Dendritic cell treated with granulocyte-macrophage colony-stimulating factor and Interleukin-4, amounts not matched to agents 40 ng/mL and 50 ng/mL, for 4 days (primary cell): Measurements from ENCODE around the gene ARPC5L.

Source experiments
- H3K27ac Mint-ChIP-seq: one replicate; pipeline ENCODE4 v1.8.0; 2022; ENCODE audit warnings: mild to moderate bottlenecking, mixed read lengths
- H3K27me3 Mint-ChIP-seq: one replicate; pipeline ENCODE4 v1.8.0; 2022; ENCODE audit warnings: mild to moderate bottlenecking, mixed read lengths
- H3K36me3 Mint-ChIP-seq: one replicate; pipeline ENCODE4 v1.8.0; 2022; ENCODE audit warnings: low read depth, mixed read lengths
- H3K4me1 Mint-ChIP-seq: one replicate; pipeline ENCODE4 v1.8.0; 2022; ENCODE audit warnings: low read depth, mixed read lengths
- H3K4me3 Mint-ChIP-seq: one replicate; pipeline ENCODE4 v1.8.0; 2022; ENCODE audit warnings: mild to moderate bottlenecking, moderate library complexity, mixed read lengths
- H3K9me3 Mint-ChIP-seq: one replicate; pipeline ENCODE4 v1.8.0; 2022; ENCODE audit warnings: mixed read lengths
- intact Hi-C: fragments of 100-400 bp; cut with micrococcal nuclease; formaldehyde crosslinking; loops from one replicate; pipeline ENCODE4 v1.15.0; 2022

ARPC5L gene

DNA sequence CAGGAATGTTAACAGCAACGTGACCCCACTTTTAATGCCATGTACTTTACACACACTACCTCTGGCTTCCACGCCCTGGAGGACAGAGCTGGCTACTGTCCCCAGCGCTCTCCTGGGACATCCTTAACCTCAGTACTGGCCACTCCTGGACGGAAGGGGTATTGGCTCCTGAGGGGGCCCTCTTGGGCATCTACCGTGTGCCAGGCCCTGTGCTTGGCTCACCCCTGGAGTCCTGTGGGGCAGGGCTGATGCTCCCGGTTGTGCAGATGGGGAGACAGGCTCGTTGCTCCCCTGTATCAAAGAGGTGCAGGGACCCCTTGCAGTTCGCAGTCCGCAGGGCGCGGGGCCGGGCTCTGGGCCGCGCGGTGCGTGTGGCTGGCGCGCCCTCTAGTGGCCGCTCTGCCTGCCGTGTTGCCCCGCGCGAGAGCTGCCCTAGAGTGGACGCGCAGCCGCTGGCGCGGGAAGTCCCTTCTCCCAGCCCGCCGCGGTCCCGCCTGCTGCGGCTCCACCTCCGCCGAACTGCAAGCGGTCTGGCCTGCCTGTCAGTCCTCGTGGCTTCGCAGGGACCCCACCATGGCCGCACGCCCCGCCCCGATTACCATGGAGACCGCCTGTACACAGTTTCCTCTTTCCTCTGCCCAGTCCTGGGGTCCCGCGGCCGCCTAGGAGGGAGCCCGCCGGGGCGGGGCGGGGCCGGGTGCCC, 8.9 kb upstream of the ARPC5L start, which contains the start of gene WDR38:
WDR38 (plus strand) TSS at position 632 of the 703 bp plus-strand sequence. CDS start 72 bp downstream, outside the sequence.
- Mint-ChIP-seq H3K27me3 (peaks cover 30% of the 10 kb centered on the region), H3K36me3 (peaks cover 19% of the 10 kb centered on the region), H3K9me3 (no peaks in the 10 kb centered on the region), H3K4me3 (peak within 1 kb of the TSS; percentile 78), H3K27ac (peak within 1 kb of the TSS; percentile 57), H3K4me1 (peaks cover 6% of the 10 kb centered on the region)
- intact Hi-C loops: loop anchor here (1.0 to 10.0 kb wide), 3 partner anchors 81 to 519 kb away; no protein-coding TSS in a partner anchor

DNA sequence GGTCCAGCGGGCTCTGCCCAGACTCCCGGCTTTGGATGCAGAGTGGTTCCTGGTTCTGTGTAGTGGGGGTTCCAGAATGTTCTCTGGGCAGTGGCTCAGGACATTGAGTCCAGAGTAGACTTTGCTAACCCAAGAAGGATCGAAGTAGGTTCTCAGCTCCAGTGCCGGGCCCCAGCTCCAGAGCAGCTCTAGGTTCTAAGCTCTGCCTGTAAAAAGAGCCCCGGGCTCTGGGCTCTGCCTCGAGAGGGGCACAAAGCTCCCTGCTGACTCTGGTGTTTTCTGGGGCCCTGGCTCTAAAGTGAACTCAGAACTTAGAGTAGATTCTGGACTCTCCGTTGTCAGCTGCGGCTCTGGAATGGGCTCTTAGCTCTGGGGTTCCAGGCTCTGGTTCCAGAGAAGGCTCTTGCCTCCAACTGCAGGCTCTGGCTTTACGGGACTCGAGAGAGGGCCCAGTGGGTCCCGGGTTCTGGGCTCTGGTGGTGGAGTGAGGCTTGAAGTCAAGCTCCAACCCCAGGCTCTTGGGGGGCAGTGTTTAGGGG, 8.3 kb upstream of the ARPC5L start:
- H3K9me3 Mint-ChIP-seq: no peaks in the 10 kb centered on the region
- intact Hi-C loops: loop anchor here (1.0 to 10.0 kb wide), 3 partner anchors 81 to 519 kb away; no protein-coding TSS in a partner anchor
- peak overlapping the region; percentile 78 for H3K4me3 Mint-ChIP-seq
- H3K27ac Mint-ChIP-seq: peak overlapping the region; percentile 57
- H3K27me3 Mint-ChIP-seq: peaks cover 30% of the 10 kb centered on the region
- peaks cover 6% of the 10 kb centered on the region for H3K4me1 Mint-ChIP-seq
- peaks cover 26% of the 10 kb centered on the region for H3K36me3 Mint-ChIP-seq

DNA sequence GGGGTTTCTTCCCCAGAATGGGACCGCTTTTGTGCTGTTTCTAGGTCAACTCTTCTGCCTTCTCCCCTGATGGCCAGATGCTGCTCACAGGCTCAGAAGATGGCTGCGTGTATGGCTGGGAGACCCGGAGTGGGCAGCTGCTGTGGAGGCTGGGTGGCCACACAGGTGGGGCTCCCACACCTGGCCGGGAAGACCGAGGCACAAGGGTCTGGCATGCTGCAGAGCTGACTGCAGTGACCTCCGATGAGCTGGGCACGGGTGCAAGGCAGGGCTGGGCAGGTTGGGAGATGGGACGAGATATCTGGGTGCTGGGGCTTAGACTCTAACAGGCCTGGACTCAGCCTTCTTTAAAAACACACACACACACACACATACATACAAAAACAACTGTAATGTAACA, 7.8 kb upstream of the ARPC5L start:
- H3K27me3 Mint-ChIP-seq: peaks cover 28% of the 10 kb centered on the region
- H3K4me1 Mint-ChIP-seq: peaks cover 8% of the 10 kb centered on the region
- H3K36me3 Mint-ChIP-seq: peaks cover 30% of the 10 kb centered on the region
- H3K27ac Mint-ChIP-seq: no peak overlapping the region
- intact Hi-C loops: loop anchor here (5.0 to 10.0 kb wide), 2 partner anchors 239 to 518 kb away; no protein-coding TSS in a partner anchor
- H3K4me3 Mint-ChIP-seq: no peak overlapping the region
- no peaks in the 10 kb centered on the region for H3K9me3 Mint-ChIP-seq

DNA sequence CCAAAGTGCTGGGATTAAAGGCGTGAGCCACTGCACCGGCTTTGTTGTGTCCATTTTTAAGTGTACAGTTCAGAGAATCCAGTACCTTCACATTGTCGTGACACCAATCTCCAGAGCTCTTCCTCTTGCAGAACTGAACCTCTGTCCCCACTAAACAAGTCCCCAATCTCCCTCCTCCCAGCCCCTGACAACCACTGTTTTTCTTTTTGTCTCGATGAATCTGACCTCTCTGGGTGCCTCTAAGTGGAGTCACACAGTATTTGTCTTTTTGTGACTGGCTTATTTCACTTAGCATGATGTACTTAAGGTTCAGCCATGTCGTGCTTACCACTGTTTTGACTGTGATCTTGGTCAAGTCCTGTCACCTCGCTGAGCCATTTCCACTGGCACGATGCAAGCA, 7.1 kb upstream of the ARPC5L start:
- H3K4me1 Mint-ChIP-seq: peaks cover 14% of the 10 kb centered on the region
- H3K27ac Mint-ChIP-seq: peak overlapping the region; percentile 30
- intact Hi-C loops: loop anchor here (5.0 to 10.0 kb wide), 2 partner anchors 240 to 517 kb away; no protein-coding TSS in a partner anchor
- peaks cover 24% of the 10 kb centered on the region for H3K27me3 Mint-ChIP-seq
- H3K9me3 Mint-ChIP-seq: no peaks in the 10 kb centered on the region
- H3K36me3 Mint-ChIP-seq: peaks cover 37% of the 10 kb centered on the region
- H3K4me3 Mint-ChIP-seq: no peak overlapping the region

DNA sequence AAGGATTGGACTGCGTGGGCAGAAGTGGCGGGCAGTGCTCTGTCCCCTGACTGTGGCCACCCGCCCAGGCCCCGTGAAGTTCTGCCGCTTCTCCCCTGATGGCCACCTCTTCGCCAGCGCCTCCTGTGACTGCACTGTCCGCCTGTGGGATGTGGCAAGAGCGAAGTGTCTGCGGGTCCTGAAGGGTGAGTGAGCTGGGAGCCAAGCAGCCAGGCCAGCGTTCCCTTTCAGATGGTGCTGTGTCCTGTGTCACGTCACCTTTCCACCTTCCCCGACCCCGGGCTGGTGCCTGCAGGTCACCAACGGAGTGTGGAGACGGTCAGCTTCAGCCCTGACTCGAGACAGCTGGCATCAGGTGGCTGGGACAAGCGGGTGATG, 6.4 kb upstream of the ARPC5L start:
- peak overlapping the region; percentile 30 for H3K27ac Mint-ChIP-seq
- no peak overlapping the region for H3K4me3 Mint-ChIP-seq
- H3K27me3 Mint-ChIP-seq: peaks cover 24% of the 10 kb centered on the region
- peaks cover 22% of the 10 kb centered on the region for H3K4me1 Mint-ChIP-seq
- intact Hi-C loops: loop anchor here (10.0 kb wide), 1 partner anchor 241 kb away; no protein-coding TSS in a partner anchor
- no peaks in the 10 kb centered on the region for H3K9me3 Mint-ChIP-seq
- peaks cover 44% of the 10 kb centered on the region for H3K36me3 Mint-ChIP-seq

DNA sequence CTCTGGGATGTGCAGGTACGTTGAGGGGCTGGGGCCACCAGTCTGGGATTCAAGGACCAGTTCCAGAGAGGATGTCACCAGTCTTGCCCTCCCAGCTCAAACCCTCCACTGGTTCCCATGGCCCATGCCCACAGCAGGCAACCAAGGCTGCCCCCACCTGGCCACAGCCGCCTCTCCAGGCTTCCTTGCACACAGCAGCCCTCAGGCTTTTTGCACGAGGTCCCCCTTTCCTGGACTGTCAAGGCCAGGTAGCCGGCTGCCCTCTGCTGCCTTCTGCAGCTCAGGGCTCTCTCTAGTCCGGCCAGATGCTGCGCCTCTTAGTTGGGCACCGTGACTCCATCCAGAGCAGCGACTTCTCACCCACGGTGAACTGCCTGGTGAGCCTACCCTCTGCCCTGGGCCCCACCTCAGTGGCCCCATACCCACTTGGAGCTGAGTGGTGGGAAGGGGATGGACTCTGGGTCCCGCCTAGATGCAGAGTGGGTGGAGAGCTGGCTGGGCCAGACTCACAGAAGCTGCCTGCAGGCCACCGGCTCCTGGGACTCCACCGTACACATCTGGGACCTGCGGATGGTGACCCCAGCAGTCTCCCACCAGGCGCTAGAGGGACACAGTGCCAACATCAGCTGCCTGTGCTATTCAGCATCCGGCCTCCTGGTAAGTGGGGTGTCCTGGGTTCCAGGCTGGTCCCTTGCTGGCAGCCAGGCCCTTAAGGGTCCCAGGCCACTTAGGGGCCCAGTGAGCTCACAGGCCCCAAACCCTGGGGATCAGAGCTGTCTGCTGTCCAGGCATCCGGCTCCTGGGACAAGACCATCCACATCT, 5.8 kb upstream of the ARPC5L start:
- H3K4me3 Mint-ChIP-seq: no peak overlapping the region

DNA sequence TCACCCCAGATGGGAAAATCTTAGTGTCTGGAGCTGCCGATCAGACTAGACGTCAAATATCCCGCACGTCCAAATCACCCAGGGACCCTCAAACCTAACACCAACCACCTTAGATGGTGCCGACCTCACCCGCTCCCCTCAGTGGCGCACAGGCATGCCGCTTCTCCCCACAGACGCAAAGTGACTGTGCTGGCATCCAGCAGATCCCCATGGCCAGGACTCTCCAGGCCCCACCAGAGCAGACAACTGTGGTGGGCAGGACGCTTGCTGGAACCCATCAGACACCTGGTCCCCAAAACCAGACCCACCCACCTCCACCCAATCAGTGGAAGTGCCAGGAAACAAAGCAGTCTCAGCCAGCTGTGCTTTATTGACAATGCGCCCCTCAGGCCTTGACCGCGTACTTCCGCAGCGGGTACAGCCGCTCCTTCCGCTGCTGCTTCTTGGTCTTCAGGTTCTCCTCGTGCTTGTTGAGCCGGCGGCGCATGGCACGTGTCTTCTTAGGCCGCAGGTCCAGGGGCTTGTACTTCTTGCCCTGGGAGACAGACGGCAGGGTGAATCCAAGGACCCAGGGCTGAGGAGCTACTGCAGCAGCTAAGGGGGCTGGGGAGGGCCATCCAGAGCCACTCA, 4.3 kb upstream of the ARPC5L start:
- H3K27ac Mint-ChIP-seq: no peak overlapping the region
- peaks cover 12% of the 10 kb centered on the region for H3K27me3 Mint-ChIP-seq
- H3K9me3 Mint-ChIP-seq: no peaks in the 10 kb centered on the region
- intact Hi-C loops: loop anchor here (10.0 kb wide), 1 partner anchor 243 kb away; no protein-coding TSS in a partner anchor
- H3K4me3 Mint-ChIP-seq: no peak overlapping the region
- peaks cover 31% of the 10 kb centered on the region for H3K4me1 Mint-ChIP-seq
- peaks cover 64% of the 10 kb centered on the region for H3K36me3 Mint-ChIP-seq

More for the DNA sequence above, 5.8 kb upstream of the ARPC5L start:
- Mint-ChIP-seq H3K27me3 (peaks cover 19% of the 10 kb centered on the region), H3K9me3 (no peaks in the 10 kb centered on the region), H3K36me3 (peaks cover 50% of the 10 kb centered on the region), H3K4me1 (peaks cover 28% of the 10 kb centered on the region), H3K27ac (peak overlapping the region; percentile 30)
- intact Hi-C loops: loop anchor here (10.0 kb wide), 1 partner anchor 241 kb away; no protein-coding TSS in a partner anchor

DNA sequence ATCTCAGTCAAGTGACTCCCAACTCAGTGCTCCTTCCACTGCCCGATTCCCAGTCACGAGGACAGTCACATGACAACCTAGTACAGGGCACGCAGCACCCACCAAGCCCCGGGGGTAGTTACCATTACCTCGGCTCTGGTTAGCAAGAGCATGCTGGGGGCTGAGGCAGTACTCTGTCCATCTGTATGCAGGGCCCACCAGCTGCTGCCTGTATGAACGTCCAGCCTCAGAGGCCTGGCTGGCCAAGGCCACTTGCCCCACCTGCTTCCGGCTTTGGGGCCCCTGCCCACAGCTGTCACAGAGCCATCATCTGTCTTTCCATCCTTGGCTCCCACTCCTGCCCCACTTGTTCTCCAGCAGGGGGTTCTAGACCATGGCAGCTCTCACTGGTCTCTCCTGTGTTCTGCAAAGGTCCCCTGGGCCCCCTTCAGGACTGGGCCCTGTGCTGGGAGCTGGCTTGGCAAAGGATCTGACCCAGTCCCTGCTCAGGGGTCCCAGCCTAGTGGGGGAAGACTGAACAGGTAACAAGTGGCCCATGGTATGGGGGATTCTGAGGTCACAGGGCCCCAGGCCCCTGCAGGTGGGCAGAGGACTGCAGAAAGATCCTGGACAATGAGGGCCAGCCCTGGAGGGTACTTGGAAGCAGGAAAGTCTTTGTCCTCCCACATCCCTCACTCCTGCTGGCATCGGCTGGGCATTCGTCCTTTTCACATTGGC, 3.4 kb upstream of the ARPC5L start:
- no peaks in the 10 kb centered on the region for H3K9me3 Mint-ChIP-seq
- H3K27ac Mint-ChIP-seq: no peak overlapping the region
- intact Hi-C loops: loop anchor here (10.0 kb wide), 1 partner anchor 244 kb away; no protein-coding TSS in a partner anchor
- H3K27me3 Mint-ChIP-seq: peaks cover 7% of the 10 kb centered on the region
- H3K4me3 Mint-ChIP-seq: no peak overlapping the region
- H3K36me3 Mint-ChIP-seq: peaks cover 64% of the 10 kb centered on the region
- H3K4me1 Mint-ChIP-seq: peaks cover 30% of the 10 kb centered on the region

DNA sequence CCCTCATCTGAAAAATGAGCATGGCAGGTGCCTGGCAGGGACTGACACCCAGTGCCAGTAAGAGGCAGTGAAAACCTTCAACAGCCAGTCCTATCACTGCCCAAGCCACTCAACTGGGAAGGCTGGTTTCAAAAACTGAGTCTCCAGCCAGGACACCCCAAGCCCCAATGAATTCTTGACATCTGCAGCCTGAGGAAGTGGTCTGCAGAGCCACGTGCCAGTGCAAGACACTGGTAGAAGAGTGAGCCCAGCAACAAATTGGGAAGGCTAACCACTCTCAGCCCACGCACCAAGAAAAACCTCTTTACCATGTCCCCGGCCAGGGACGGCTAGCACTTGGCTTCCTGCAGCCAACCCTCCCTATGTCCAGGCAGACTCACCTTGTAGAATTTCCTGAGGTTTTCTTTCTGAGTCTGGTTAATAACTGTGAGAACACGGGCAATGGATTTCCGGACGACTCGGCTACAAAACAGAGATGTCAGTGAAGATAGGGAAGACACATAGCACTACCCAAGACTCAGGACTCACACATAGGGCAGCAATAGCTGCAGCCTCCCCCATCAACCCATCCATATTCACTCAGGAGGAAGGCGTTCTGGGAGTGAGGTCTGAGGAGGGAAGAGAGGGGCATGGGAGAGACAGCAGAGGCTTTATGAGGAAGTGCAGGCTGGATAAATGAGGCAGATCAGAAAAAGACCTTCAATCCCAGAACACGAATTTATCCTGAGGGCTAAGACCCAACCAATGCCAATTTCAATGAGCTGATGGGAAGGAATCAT, 1.9 kb upstream of the ARPC5L start:
- Mint-ChIP-seq H3K36me3 (peaks cover 64% of the 10 kb centered on the region), H3K4me1 (peaks cover 37% of the 10 kb centered on the region), H3K4me3 (peak overlapping the region; percentile 94), H3K27me3 (no peaks in the 10 kb centered on the region), H3K27ac (peak overlapping the region; percentile 93), H3K9me3 (no peaks in the 10 kb centered on the region)
- intact Hi-C loops: loop anchor here (5.0 to 10.0 kb wide), 2 partner anchors 82 to 245 kb away; partner anchors contain the start of gene GOLGA1

DNA sequence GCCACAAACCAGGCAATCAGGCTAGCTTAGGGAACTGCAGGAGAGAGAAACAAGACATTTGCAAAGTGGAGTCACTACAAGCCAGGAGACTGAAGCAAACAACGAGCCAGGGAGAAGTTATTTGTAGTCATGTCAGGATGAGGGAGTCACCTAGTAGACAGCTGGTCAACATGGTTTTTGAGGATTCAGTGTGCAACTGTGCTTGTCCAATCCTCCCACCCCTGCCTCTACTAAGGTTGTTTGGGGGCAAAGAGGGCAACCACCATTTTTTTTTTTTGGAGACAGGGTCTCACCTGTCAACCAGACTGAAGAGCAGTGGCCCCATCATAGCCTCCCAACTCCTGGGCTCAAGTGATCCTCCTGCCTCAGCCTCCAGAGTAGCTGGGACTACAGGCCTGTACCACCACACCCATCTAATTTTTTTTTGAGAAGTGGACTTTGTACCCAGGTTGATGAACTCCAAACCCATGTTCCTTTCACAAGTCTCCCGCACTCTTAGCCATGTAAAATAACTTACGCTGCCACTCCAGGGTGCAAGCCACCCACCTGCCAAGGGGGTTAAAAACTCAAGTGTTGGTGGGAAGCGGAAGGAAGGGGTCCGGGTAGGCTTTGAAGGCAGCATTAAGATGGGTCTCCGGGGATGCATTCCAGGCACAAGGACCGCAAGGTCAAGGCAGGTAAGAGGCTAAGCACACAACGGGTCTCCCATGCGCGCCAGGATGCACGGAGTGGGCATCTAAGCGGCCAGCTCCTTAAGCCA, 1.2 kb upstream of the ARPC5L start:
- intact Hi-C loops: loop anchor here (5.0 kb wide), 1 partner anchor 82 kb away; the partner anchor contains the start of gene GOLGA1
- peaks cover 64% of the 10 kb centered on the region for H3K36me3 Mint-ChIP-seq
- peaks cover 37% of the 10 kb centered on the region for H3K4me1 Mint-ChIP-seq
- no peaks in the 10 kb centered on the region for H3K27me3 Mint-ChIP-seq
- peak overlapping the region; percentile 93 for H3K27ac Mint-ChIP-seq
- peak overlapping the region; percentile 94 for H3K4me3 Mint-ChIP-seq
- H3K9me3 Mint-ChIP-seq: no peaks in the 10 kb centered on the region

DNA sequence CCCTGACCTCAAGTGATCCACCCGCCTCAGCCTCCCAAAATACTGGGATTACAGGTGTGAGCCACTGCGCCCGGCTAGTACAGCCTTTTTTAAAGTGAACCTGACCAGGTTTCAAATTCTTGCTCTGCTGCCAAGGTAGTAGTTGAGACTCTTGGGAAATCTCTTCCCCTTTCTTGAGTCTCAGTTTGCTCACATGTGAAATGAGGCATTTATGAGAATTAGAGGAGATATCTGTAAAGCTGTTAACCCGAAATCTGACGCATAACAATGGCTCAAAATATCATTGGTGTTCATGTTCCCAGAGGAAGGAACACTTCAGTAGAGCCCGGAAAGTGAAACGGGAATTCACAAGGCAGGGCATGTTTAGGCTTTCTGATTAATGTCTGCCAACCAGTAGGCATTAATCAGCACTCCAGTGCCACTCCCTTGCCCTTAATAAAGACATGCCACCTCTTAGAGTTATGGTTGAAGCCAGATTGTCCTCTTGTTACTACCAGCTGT, 1.5 kb downstream of the ARPC5L start:
- H3K4me3 Mint-ChIP-seq: no peak overlapping the region
- peaks cover 44% of the 10 kb centered on the region for H3K36me3 Mint-ChIP-seq
- H3K4me1 Mint-ChIP-seq: peaks cover 46% of the 10 kb centered on the region
- no peaks in the 10 kb centered on the region for H3K27me3 Mint-ChIP-seq
- H3K9me3 Mint-ChIP-seq: no peaks in the 10 kb centered on the region
- peak overlapping the region; percentile 52 for H3K27ac Mint-ChIP-seq
- intact Hi-C loops: loop anchor here (5.0 kb wide), 1 partner anchor 79 kb away; the partner anchor contains the start of gene GOLGA1
